ENCODE data around the gene HDGF. TPM values are rescaled to one million over a fixed set of nuclear protein-coding genes. Genes with fewer than 3 reads are reported as not detected.

The HDGF gene
- total and polyA plus RNA-seq, 2 donors = 116 to 226 TPM

DNA sequence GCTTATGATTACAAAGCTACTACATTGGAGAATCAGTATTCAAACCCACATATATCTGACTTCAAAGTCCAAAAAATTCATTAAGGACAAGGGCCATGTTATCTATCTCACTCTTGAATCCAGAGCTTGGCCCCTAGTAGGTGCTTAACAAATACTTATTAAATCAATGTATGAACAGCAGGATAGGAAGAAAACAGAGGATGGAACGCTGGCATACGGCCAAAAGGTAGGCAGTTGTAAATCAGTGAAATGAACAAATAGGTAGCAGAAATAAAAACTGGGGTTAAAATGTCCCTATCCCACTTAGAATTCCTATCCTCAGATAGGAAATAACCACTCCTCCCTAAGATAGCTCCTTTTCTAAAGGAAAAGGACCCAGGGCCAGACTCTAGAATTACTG, 12.6 kb downstream of the HDGF start:
- Histone ChIP-seq H3K36me3 (ENCODE audit: control insufficient read depth in 2 of 2, insufficient read depth in 2 of 2, low read length in 1 of 2) (peaks cover 37 to 53% of the 10 kb centered on the region in 2 donors), H3K27me3 (ENCODE audit: control insufficient read depth in 2 of 2, insufficient read depth in 1 of 2, low read length in 1 of 2) (no peaks in the 10 kb centered on the region), H3K27ac (ENCODE audit: low read depth in 1 of 2, low read length in 1 of 2) (no peak overlapping the region), H3K4me1 (ENCODE audit: control insufficient read depth in 2 of 2, insufficient read depth in 2 of 2, low read length in 2 of 2) (peaks cover 2 to 23% of the 10 kb centered on the region in 2 donors), H3K4me3 (ENCODE audit: low read length in 2 of 2) (no peak overlapping the region), H3K9me3 (ENCODE audit: control insufficient read depth in 2 of 2, insufficient read depth in 1 of 2, low read length in 1 of 2) (no peaks in the 10 kb centered on the region)
- WGBS = 97% methylated on average over 2 of the region's 2 CpGs
- DNase-seq (ENCODE audit: low read depth in 6 of 9, low spot score in 9 of 9) = no peak

DNA sequence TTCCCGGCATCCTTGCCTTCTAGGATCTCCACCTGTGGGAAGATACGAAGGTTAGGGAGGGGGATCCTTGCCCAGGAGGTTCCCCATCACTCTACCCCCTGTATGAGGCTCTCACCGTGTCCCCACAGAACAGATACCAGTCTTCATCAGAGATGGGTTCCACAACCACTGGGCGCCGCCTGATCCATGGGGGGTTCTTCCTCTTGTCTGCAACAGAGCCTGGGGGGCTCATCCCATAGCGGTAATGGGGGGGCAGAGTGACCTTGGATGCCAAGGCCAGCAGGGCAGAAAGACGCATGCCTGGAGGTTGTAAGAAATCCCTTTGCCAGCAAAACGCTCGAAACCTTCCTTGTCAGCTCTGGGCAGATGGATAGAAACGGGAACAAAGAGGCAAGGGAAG, 13.1 kb downstream of the HDGF start:
- 93% methylated on average over 10 of the region's 10 CpGs for WGBS
- Histone ChIP-seq H3K27ac (ENCODE audit: low read depth in 1 of 2, low read length in 1 of 2) (no peak overlapping the region), H3K27me3 (ENCODE audit: control insufficient read depth in 2 of 2, insufficient read depth in 1 of 2, low read length in 1 of 2) (no peaks in the 10 kb centered on the region), H3K4me3 (ENCODE audit: low read length in 2 of 2) (no peak overlapping the region), H3K9me3 (ENCODE audit: control insufficient read depth in 2 of 2, insufficient read depth in 1 of 2, low read length in 1 of 2) (no peaks in the 10 kb centered on the region), H3K36me3 (ENCODE audit: control insufficient read depth in 2 of 2, insufficient read depth in 2 of 2, low read length in 1 of 2) (peaks cover 36 to 47% of the 10 kb centered on the region in 2 donors), H3K4me1 (ENCODE audit: control insufficient read depth in 2 of 2, insufficient read depth in 2 of 2, low read length in 2 of 2) (peaks cover 2 to 22% of the 10 kb centered on the region in 2 donors)
- DNase-seq (ENCODE audit: low read depth in 6 of 9, low spot score in 9 of 9) = no peak

DNA sequence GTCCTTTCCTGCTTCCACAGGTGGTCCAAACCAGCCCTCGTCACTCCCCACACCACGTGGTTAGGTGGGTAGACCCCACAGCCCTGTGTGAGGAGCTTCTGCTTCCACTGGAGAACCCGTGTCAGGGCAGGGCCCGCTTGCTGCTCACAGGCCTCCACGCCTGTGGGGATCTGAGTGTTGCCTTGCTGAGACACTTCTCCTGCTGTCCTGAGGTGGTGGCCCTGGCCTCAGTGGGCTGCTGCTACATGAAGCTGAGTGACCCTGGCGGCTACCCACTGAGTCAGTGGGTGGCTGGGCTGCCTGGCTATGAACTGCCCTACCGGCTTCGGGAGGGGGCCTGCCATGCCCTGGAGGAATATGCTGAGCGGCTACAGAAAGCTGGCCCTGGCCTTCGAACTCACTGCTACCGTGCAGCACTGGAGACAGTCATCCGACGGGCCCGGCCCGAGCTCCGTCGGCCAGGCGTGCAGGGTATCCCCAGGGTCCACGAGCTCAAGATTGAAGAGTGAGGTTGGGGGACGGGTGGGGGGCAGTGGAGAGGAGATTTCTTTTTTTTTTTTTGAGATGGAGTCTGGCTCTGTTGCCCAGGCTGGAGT, 17.4 kb downstream of the HDGF start:
- DNase-seq (ENCODE audit: low read depth in 6 of 9, low spot score in 9 of 9) = no peak
- WGBS = 98% methylated on average over 20 of the region's 20 CpGs
- H3K4me1 ChIP-seq (ENCODE audit: control insufficient read depth in 2 of 2, insufficient read depth in 2 of 2, low read length in 2 of 2) = peaks cover 0 to 5% of the 10 kb centered on the region in 2 donors
- H3K4me3 ChIP-seq (ENCODE audit: low read length in 2 of 2) = no peak overlapping the region
- no peak overlapping the region for H3K27ac ChIP-seq (ENCODE audit: low read depth in 1 of 2, low read length in 1 of 2)
- no peaks in the 10 kb centered on the region for H3K9me3 ChIP-seq (ENCODE audit: control insufficient read depth in 2 of 2, insufficient read depth in 1 of 2, low read length in 1 of 2)
- peaks cover 23 to 25% of the 10 kb centered on the region in 2 donors for H3K36me3 ChIP-seq (ENCODE audit: control insufficient read depth in 2 of 2, insufficient read depth in 2 of 2, low read length in 1 of 2)
- no peaks in the 10 kb centered on the region for H3K27me3 ChIP-seq (ENCODE audit: control insufficient read depth in 2 of 2, insufficient read depth in 1 of 2, low read length in 1 of 2)

DNA sequence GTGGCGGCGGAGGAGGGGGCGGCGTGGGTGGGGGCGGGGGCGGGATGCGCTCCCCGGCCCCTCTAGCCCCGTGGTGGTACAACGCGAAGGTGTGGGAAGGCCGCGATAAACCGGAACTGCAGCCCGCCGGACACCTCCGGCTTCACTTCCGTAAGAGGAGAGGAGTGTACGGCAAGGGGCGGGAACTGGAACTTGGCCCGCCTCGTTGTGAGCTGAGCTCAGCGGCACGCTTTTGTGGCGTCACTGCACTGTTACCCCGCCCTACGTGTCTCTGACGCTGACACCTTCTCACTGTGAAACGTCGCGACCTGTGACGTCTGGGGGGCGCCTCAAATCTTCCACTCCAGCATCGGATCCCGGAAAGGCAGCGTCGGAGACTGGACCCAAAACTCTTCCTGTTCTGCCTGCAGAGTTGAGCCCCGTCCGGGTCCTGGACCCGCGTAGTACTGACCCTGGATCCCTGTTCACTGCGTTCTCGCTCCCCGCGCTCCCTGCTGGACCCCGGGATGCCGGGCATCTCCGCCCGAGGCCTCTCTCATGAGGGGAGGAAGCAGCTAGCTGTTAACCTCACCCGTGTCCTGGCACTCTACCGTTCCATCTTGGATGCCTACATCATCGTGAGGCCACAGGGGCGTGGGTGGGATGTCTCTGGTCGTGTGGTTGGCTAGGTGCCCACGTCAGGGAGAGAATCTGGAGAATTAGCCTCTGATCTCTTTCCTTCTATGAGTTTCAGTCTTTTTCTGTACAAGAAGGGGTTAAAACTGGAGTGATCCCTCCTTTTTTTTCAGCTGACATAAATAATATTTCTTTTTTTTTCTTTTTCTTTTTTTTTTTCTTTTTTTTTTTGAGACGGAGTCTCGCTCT, 22.6 kb downstream of the HDGF start, which contains the start of gene ISG20L2:
Gene ISG20L2 (minus strand): TSS at position 168 of the 864 bp plus-strand sequence. CDS start 1,114 bp downstream, outside the sequence.
- peak; percentile 77 to 96 (median 88) for DNase-seq (ENCODE audit: low read depth in 6 of 9, low spot score in 9 of 9)
- H3K36me3 ChIP-seq (ENCODE audit: control insufficient read depth in 2 of 2, insufficient read depth in 2 of 2, low read length in 1 of 2) = peaks cover 18 to 26% of the 10 kb centered on the region in 2 donors
- no peaks in the 10 kb centered on the region for H3K27me3 ChIP-seq (ENCODE audit: control insufficient read depth in 2 of 2, insufficient read depth in 1 of 2, low read length in 1 of 2)
- H3K4me3 ChIP-seq (ENCODE audit: low read length in 2 of 2) = peak within 1 kb of the TSS; percentile 76 to 99
- no peaks in the 10 kb centered on the region for H3K9me3 ChIP-seq (ENCODE audit: control insufficient read depth in 2 of 2, insufficient read depth in 1 of 2, low read length in 1 of 2)
- H3K27ac ChIP-seq (ENCODE audit: low read depth in 1 of 2, low read length in 1 of 2) = peak within 1 kb of the TSS; percentile 93 to 97
- peaks cover 33 to 47% of the 10 kb centered on the region in 2 donors for H3K4me1 ChIP-seq (ENCODE audit: control insufficient read depth in 2 of 2, insufficient read depth in 2 of 2, low read length in 2 of 2)
- WGBS = 4% methylated on average over 57 of the region's 57 CpGs

DNA sequence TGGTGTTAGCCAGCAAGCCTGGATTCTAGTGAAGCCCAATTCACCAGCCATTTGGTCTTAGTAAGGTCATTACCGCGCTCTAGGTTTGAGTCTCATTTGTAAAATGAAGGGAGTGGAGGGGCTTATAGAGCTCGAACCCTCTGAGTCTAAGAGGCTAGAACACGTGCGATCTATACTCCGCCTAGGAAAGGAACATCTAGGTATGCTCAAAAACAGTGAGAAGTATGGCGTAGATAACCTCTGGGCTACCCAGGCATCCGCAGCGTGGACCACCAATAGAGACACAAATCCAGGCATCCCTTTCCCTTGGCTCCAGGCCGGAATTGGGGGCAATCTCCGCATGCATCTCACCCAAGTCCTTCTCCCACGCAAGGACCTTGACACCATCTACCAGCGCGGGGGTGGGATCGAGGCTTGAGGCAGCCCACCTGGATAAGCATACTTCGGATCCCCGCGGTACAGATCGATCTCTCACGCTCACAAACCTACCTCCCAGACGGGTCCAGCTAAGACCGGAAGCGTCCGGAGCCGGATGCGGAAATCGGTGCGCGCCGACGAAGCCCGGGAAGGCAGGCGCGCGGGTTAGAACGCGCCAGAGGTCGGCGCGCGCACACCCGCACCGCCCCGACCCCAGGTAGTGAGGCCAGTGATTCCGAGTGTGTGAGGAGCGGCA, 23.4 kb downstream of the HDGF start, which contains the start of gene METTL25B:
Gene METTL25B (plus strand): TSS at position 544 of the 673 bp plus-strand sequence. CDS start 636 bp downstream, outside the sequence.
- Histone ChIP-seq H3K4me1 (ENCODE audit: control insufficient read depth in 2 of 2, insufficient read depth in 2 of 2, low read length in 2 of 2) (peaks cover 33 to 47% of the 10 kb centered on the region in 2 donors), H3K27ac (ENCODE audit: low read depth in 1 of 2, low read length in 1 of 2) (peak within 1 kb of the TSS; percentile 93 to 97), H3K9me3 (ENCODE audit: control insufficient read depth in 2 of 2, insufficient read depth in 1 of 2, low read length in 1 of 2) (no peaks in the 10 kb centered on the region), H3K4me3 (ENCODE audit: low read length in 2 of 2) (peak within 1 kb of the TSS; percentile 76 to 99), H3K36me3 (ENCODE audit: control insufficient read depth in 2 of 2, insufficient read depth in 2 of 2, low read length in 1 of 2) (peaks cover 21 to 33% of the 10 kb centered on the region in 2 donors), H3K27me3 (ENCODE audit: control insufficient read depth in 2 of 2, insufficient read depth in 1 of 2, low read length in 1 of 2) (no peaks in the 10 kb centered on the region)
- DNase-seq (ENCODE audit: low read depth in 6 of 9, low spot score in 9 of 9) = peak in 4 of 9 donors; percentile 42 to 81 (median 69)
- WGBS = under 1% methylated on average over 46 of the region's 46 CpGs

DNA sequence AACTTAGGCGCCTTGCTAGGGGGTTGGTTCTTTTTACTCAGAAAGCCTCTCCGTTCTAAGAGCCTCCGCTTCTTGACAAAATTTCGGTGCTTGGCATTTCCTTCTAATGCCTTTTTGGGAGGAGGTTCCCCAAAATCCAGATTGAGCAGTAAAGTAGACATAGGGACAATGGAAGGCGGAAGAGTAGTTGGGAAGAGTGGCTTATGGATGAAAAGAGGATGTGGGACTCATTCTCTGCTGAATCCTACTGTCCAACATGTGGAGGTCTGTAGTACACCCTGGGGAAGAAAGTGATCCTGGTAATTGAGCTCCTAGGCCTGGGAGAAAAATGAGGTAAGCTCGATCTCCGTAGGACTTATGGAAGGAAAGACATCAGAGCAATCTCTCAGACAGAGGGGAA, 24.0 kb downstream of the HDGF start:
- no peak for DNase-seq (ENCODE audit: low read depth in 6 of 9, low spot score in 9 of 9)
- Histone ChIP-seq H3K27ac (ENCODE audit: low read depth in 1 of 2, low read length in 1 of 2) (peak overlapping the region; percentile 21 to 93), H3K27me3 (ENCODE audit: control insufficient read depth in 2 of 2, insufficient read depth in 1 of 2, low read length in 1 of 2) (no peaks in the 10 kb centered on the region), H3K4me1 (ENCODE audit: control insufficient read depth in 2 of 2, insufficient read depth in 2 of 2, low read length in 2 of 2) (peaks cover 33 to 47% of the 10 kb centered on the region in 2 donors), H3K9me3 (ENCODE audit: control insufficient read depth in 2 of 2, insufficient read depth in 1 of 2, low read length in 1 of 2) (no peaks in the 10 kb centered on the region), H3K36me3 (ENCODE audit: control insufficient read depth in 2 of 2, insufficient read depth in 2 of 2, low read length in 1 of 2) (peaks cover 27 to 38% of the 10 kb centered on the region in 2 donors), H3K4me3 (ENCODE audit: low read length in 2 of 2) (peak overlapping the region; percentile 76 to 99)
- WGBS = 58% methylated on average over 7 of the region's 7 CpGs

DNA sequence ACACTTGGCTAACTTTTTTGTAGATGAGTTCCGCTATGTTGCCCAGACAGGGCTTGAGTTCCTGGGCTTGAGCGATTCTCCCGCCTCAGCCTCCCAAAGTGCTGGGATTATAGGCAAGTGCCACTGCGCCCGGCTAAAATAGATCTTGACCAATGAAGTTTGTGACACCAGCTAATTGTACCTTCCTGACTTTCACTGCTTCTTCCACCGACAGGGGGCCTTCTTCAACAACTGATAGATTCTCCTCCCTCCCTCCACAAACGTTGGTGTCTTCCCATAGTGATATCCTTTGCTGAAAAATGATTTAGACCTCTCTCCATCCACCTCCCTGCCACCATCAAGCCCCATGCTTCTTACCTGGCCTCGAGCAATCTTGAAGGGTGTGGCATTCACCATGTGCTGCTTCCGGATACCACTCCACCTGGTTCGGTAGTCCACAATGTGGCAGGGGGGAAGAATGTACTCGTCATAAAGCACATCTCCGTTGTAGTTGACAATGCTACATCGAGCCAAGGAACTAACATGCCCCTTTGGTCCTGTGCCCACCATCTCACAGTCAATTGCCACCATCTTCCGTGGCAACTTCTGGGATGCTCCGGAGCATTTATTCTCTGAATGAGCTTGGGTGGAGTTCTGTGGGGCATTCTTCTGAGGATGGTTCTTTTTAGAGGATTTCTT, 24.8 kb downstream of the HDGF start:
- H3K4me3 ChIP-seq (ENCODE audit: low read length in 2 of 2) = peak overlapping the region; percentile 19 to 76
- WGBS = 76% methylated on average over 15 of the region's 15 CpGs
- DNase-seq (ENCODE audit: low read depth in 6 of 9, low spot score in 9 of 9) = peak in 3 of 9 donors; percentile 55 to 75 (median 56)

DNA sequence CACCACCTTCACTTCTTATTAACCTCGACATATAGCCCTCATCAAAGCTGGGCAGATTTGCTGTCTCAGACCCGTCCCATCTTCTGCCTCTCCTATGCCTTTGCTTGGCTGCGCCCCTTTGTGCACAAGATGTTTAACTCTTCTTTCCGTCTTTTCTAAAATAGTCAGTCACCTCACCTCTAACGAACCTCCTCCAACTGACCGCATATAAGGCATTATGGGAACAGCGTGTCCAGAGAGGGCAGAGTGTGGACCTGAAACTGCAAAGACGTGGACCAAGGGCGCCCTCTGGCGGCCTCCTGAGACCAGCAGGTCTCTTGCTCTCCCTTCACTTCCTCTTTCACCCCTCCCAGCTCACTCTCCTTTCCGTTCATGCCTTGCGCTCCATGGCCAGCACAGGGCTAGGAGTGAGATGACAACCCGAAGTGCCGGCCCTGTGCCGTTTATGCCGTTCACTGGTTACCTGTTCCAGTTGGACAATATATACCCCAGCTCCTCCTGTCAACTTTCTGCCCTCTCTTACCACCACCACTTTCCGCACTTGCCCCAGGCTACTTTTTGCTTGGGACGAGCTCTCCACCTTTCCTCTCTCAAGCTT, 25.7 kb downstream of the HDGF start:
- peaks cover 33 to 51% of the 10 kb centered on the region in 2 donors for H3K4me1 ChIP-seq (ENCODE audit: control insufficient read depth in 2 of 2, insufficient read depth in 2 of 2, low read length in 2 of 2)
- H3K36me3 ChIP-seq (ENCODE audit: control insufficient read depth in 2 of 2, insufficient read depth in 2 of 2, low read length in 1 of 2) = peaks cover 40 to 50% of the 10 kb centered on the region in 2 donors
- H3K9me3 ChIP-seq (ENCODE audit: control insufficient read depth in 2 of 2, insufficient read depth in 1 of 2, low read length in 1 of 2) = no peaks in the 10 kb centered on the region
- no peaks in the 10 kb centered on the region for H3K27me3 ChIP-seq (ENCODE audit: control insufficient read depth in 2 of 2, insufficient read depth in 1 of 2, low read length in 1 of 2)
- peak in 6 of 9 donors; percentile 72 to 90 (median 84) for DNase-seq (ENCODE audit: low read depth in 6 of 9, low spot score in 9 of 9)
- WGBS = 26% methylated on average over 18 of the region's 18 CpGs
- H3K4me3 ChIP-seq (ENCODE audit: low read length in 2 of 2) = peak overlapping the region; percentile 19 to 32
- H3K27ac ChIP-seq (ENCODE audit: low read depth in 1 of 2, low read length in 1 of 2) = no peak overlapping the region

More for the DNA sequence above, 24.8 kb downstream of the HDGF start:
- H3K36me3 ChIP-seq (ENCODE audit: control insufficient read depth in 2 of 2, insufficient read depth in 2 of 2, low read length in 1 of 2) = peaks cover 31 to 41% of the 10 kb centered on the region in 2 donors
- H3K9me3 ChIP-seq (ENCODE audit: control insufficient read depth in 2 of 2, insufficient read depth in 1 of 2, low read length in 1 of 2) = no peaks in the 10 kb centered on the region
- peak overlapping the region in 1 of 2 donors; percentile 11 for H3K27ac ChIP-seq (ENCODE audit: low read depth in 1 of 2, low read length in 1 of 2)
- peaks cover 33 to 47% of the 10 kb centered on the region in 2 donors for H3K4me1 ChIP-seq (ENCODE audit: control insufficient read depth in 2 of 2, insufficient read depth in 2 of 2, low read length in 2 of 2)
- H3K27me3 ChIP-seq (ENCODE audit: control insufficient read depth in 2 of 2, insufficient read depth in 1 of 2, low read length in 1 of 2) = no peaks in the 10 kb centered on the region
